ENCODE results near the gene TGFBR3. TPM values are rescaled to one million over a fixed set of nuclear protein-coding genes. Genes with fewer than 3 reads are reported as not detected.

TGFBR3 gene
- total and polyA plus RNA-seq, 8 donors = 6.0 to 34.8 (median 21.4) TPM

GRCh38 chr1:91689641-91690481 is 196.1 kb downstream of the TGFBR3 start:
- FAIRE-seq = no peak
- Histone ChIP-seq H3K4me3 (no peak overlapping the region), H3K27me3 (no peaks in the 10 kb centered on the region), H3K4me1 (peaks cover 26 to 32% (median 28%) of the 10 kb centered on the region in 3 donors), H3K9me3 (no peaks in the 10 kb centered on the region), H3K36me3 (no peaks in the 10 kb centered on the region), H3K27ac (peak overlapping the region in 1 of 4 donors; percentile 37)
- no peak for DNase-seq
- WGBS, 2 donors = 74 to 81% methylated on average over 11 of the region's 11 CpGs
- peak in 1 of 4 donors; percentile 36 for ATAC-seq
- intact Hi-C loops (cut with DNase I) = no loop called here
- TF ChIP-seq CTCF (IDR thresholded peaks at IDR 0.05) = no peak

- peaks cover 12 to 19% (median 15%) of the 10 kb centered on the region in 3 donors for H3K4me1 ChIP-seq
- no peak overlapping the region for H3K27ac ChIP-seq
- intact Hi-C loops (cut with DNase I) = no loop called here
- no peaks in the 10 kb centered on the region for H3K27me3 ChIP-seq
- DNase-seq (no peak), FAIRE-seq (no peak), ATAC-seq (no peak)
- no peak for TF ChIP-seq CTCF (IDR thresholded peaks at IDR 0.05)
- no peaks in the 10 kb centered on the region for H3K9me3 ChIP-seq
- WGBS, 2 donors = 95 to 97% methylated on average over 1 of the region's 1 CpG
- H3K4me3 ChIP-seq = no peak overlapping the region
- no peaks in the 10 kb centered on the region for H3K36me3 ChIP-seq
Observed at GRCh38 chr1:91687452-91687851, 198.5 kb downstream of the TGFBR3 start.

- 59 to 64% methylated on average over 4 of the region's 4 CpGs for WGBS, 2 donors
- H3K27ac ChIP-seq = no peak overlapping the region
- H3K27me3 ChIP-seq = no peaks in the 10 kb centered on the region
- ATAC-seq (peak in 2 of 4 donors; percentile 48 to 49), DNase-seq (no peak), FAIRE-seq (no peak)
- H3K9me3 ChIP-seq = no peaks in the 10 kb centered on the region
- TF ChIP-seq CTCF (IDR thresholded peaks at IDR 0.05) = no peak
- intact Hi-C loops (cut with DNase I) = no loop called here
- peaks cover 12 to 19% (median 15%) of the 10 kb centered on the region in 3 donors for H3K4me1 ChIP-seq
- H3K36me3 ChIP-seq = no peaks in the 10 kb centered on the region
- H3K4me3 ChIP-seq = no peak overlapping the region
Observed at GRCh38 chr1:91685994-91686393, 200.0 kb downstream of the TGFBR3 start.

GRCh38 chr1:91684481-91685196 is 201.3 kb downstream of the TGFBR3 start:
- no peak overlapping the region for H3K4me3 ChIP-seq
- intact Hi-C loops (cut with DNase I) = no loop called here
- H3K9me3 ChIP-seq = no peaks in the 10 kb centered on the region
- no peak for FAIRE-seq
- peaks cover under 1 to 7% (median 5%) of the 10 kb centered on the region in 3 donors for H3K4me1 ChIP-seq
- WGBS, 2 donors = 67 to 68% methylated on average over 7 of the region's 7 CpGs
- H3K27ac ChIP-seq = no peak overlapping the region
- no peak for DNase-seq
- no peaks in the 10 kb centered on the region for H3K36me3 ChIP-seq
- ATAC-seq = no peak
- H3K27me3 ChIP-seq = no peaks in the 10 kb centered on the region
- TF ChIP-seq CTCF (IDR thresholded peaks at IDR 0.05) = no peak

Measured in pancreas (tissue), 10 donors.